GM19468 (cell line): Measurements from ENCODE around the gene CARHSP1.
A peak's percentile ranks its signal among the peaks of the same experiment; 100 is the strongest.
"Not testable (repeated sequence)": the region's sequence is repeated elsewhere in the genome, so short reads cannot be mapped to it uniquely, and the experiment has no call there.

Experiments
- ATAC-seq: cut with Tn5 transposase; IDR thresholded peaks from one replicate; pipeline ENCODE4 v1.9.1; 2021; ENCODE audit warnings: mild to moderate bottlenecking, moderate library complexity, moderate number of reproducible peaks; ENCODE audit not compliant: unreplicated experiment; ENCODE audit errors: extremely low read depth

CARHSP1 gene

DNA sequence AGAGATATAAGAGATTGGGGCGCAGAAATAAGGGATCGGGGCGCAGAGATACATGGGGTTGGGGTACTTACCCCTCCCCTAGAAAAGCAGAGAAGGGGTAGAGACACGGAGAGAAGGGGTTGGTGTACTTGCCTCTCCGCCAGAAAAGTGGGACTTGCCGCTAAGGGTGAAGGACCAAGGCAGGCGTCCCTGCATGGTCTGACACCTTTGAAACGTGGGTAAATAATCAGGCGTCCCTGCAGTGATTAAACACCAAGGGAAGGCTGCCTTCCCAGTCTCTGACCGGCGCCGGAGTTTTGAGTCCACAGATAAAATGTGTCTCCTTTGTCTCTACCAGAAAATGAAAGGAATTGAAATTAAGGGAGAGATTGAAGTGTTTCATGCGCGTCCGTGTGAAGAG lies 31.2 kb downstream of the CARHSP1 start:
- ATAC-seq: not testable (repeated sequence)

DNA sequence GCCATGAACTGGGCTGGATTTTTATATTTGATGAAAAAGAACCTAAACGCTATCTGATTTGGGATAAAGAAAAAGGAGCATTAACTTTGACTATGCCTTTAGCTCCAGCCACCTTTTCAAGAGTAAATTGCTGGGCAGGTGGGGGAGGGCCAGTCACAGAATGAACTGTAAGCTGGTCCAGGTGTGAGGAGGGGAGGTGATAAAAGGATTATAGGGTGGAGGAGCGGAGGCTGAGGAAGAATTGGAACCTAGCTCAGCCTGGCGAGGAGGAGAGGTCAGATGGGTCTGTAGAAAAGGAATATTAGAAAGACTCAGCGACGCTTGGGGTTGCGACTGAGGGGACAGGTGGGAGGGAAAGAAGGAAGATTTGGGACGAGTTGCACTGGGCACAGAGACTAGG lies 32.0 kb downstream of the CARHSP1 start:
- ATAC-seq: not testable (repeated sequence)

DNA sequence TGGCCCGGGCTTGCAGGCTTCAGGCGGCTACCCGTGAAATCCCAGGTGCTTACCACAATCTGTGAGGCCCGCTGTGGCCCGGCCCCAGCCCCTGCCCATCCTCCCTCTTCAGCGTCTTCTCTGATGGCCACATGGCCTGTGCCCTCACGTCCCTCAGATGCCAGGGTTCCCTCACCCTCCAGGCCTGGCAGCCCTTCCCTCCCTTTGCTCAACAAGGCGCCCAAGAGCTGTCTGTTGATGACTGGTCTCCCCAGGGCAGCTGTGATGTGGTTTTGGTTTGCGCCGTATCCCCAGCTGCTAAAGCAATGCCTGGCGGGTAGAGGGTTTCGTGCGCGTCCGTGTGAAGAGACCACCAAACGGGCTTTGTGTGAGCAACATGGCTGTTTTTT lies 36.1 kb downstream of the CARHSP1 start:
- ATAC-seq: no peak

DNA sequence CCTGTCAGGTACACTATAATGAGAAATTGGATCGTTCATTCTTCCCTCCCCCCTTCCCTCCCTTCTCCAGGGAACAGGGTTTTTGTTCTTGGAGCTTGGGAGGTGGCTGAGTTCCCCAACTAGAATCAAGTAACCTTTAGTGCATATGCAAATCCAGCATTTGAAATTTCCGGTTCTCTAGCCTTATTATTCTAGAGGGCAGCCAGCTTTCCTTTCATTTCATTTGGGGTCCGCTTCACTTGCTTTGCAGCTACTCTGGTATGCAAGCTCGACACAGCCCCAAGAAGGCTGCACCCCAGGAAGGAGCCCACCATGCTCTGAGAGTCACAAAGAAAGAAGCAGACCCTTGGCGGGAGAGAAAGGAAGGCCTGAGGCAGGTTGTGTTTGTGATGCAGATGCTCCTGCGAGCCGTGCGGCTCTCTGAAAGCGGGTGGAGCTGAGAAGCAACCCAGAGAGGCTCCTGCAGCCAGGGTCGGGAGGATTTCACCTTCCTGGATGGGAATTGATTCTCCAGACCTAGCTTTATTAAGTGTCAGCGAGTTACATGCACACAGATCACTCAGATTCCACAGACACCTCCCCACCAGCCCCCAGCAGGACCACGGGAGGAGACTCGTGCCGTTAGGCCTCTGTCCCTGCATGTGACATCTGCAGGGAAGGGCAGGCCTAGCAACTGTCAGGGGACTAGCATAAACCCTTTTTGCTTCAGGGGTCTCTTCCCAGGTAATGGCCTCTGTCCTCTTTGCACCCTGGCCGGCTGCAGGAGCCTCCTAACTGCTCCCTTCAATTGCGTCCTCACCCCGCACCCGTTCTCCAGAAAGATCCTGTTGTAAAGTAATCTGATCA lies 36.7 kb downstream of the CARHSP1 start:
- ATAC-seq: no peak

DNA sequence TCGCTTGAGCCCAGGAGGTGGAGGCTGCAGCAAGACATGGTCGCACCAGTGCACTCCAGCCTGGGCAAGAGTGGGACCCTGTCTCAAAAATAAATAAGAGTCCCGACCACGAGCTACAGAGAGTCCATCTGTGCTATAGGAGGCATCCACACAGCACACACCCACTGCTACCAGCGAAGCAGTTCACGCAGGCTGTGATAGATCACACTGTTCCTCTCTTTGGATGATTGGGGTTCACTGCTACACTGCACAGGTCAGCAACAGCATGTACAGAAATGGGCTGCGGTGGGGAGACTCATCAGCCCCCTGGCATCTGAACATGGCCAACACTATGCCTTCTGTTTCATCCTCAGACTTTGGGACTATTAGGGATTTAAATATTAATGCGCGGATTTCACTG lies 37.4 kb downstream of the CARHSP1 start:
- no peak for ATAC-seq

DNA sequence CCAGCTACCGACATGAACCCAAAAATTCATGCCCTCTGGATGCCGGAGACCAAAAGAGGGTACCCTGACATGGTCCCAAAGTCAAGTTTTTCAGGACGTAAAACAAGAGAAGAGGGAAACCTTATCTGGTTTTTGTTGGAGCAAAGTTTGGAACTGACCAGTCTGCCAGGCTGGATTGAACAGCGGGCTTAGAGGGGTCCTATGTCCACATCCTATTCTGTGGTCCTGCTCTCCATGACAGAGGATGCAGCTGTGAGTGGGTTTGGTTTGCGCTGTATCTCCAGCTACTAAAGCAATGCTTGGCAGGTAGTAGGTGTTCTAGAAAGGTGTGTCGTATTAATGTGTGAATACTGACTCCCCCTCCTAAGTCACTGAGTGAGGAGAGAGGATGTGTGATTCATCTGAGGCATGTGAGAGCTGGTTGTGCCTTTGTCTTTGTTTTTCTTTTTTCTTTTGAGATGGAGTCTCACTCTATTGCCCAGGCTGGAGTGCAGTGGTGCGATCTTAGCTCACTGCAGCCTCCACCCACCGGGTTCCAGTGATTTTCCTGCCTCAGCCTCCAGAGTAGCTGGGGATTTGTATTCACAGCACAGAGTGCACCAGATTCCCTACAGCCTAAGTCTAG lies 40.2 kb downstream of the CARHSP1 start:
- ATAC-seq: no peak

DNA sequence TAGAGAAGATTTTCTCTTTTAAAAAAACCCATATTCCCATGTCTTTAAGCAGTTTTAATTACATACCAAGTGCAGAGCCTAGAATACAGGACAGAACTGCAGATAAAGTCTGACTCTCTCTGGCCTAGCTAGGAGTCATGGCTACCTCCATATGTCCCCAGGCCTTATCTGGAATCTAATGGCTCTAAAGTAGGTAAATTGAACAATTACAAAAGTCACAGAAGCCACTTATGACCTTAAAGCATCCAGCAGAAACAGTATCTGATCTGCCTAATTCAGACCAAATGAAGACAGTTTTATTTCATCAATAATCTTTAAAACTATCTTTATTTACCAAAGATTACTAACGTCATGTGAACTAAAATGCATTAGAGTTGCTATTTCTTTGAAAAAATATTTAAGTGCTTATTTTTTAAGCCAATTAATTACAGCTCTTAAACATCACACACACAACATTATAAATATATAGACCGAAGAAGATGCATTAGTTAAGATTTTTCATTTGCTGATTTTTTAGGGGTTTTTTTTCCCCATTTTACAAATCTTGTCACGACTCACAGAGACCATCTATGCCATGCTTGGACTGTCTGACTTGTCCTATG lies 42.4 kb downstream of the CARHSP1 start:
- ATAC-seq: no peak

- no peak for ATAC-seq
Observed at GRCh38 chr16:8822403-8822802, 46.4 kb downstream of the CARHSP1 start.

GRCh38 chr16:8819411-8820034 lies 49.3 kb downstream of the CARHSP1 start:
- ATAC-seq: no peak

- ATAC-seq: peak; percentile 54
Observed at GRCh38 chr16:8818504-8819270, 50.1 kb downstream of the CARHSP1 start.

- ATAC-seq: no peak
Observed at GRCh38 chr16:8816967-8817655, 51.7 kb downstream of the CARHSP1 start.

DNA sequence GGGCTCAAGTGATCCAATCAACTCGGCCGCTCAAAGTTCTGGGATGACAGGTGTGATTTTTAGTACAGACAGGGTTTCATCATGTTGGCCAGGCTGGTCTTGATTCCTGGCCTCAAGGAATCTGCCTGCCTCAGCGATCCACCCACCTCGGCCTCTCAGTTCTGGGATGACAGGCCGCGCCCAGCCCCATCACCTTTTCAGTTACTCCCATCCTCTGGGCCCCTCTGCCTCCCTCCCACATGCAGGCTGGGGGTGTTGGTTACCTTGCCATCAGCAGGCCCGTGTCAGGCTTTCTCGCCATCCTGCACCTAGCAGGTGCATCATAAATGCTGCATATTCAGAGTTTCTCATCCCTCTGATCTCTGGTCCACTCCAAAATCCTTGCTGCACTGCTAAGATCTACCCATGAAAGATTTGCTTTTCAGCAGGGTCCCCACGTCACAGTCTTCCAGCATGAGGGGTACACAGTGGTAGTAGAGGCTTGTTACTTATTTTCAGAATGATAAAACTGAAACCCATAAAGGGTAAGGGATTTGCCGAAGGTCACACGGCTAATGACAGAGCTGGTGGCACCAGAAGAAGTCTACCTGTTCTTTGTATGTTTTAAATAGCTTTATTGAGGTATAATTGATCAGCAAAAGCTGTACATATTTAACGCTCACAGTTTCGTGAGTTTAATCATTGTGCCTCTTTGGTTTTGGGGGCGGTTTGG lies 54.6 kb downstream of the CARHSP1 start:
- ATAC-seq: no peak

GRCh38 chr16:8812162-8812843 lies 56.5 kb downstream of the CARHSP1 start:
- ATAC-seq: no peak

GRCh38 chr16:8808613-8809353 lies 60.0 kb downstream of the CARHSP1 start:
- ATAC-seq: no peak

GRCh38 chr16:8808009-8808408 lies 60.8 kb downstream of the CARHSP1 start:
- ATAC-seq: no peak

DNA sequence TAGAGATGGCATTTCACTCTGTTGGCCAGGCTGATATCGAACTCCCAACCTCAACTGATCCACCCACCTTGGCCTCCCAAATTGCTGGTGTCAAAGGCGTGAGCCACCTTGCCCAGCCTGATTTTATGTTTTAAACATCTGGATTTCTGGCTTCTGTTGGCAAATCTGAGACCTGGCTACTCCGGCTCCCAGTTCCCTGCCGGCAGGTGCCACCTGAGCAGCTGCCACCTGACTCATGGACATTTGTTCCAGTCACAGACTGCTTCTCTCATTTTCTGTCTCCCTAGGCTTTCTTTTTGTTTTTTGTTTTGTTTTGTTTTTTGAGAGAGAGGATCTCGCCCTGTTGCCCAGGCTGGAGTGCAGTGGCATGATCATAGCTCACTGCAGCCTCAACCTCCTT lies 61.6 kb downstream of the CARHSP1 start:
- ATAC-seq: no peak

GRCh38 chr16:8806272-8806983 lies 62.4 kb downstream of the CARHSP1 start:
- ATAC-seq: no peak
